Astrocyte of the spinal cord (primary cell): ENCODE data around the gene TTLL11.
"Not testable (repeated sequence)": the region's sequence is repeated elsewhere in the genome, so short reads cannot be mapped to it uniquely, and the experiment has no call there.

Experiments used
- DNase-seq: peaks from one replicate; pipeline ENCODE4 v3.0.0; 2011; ENCODE audit warnings: low read depth, low spot score
- H3K4me3 ChIP-seq: 2 replicates; pipeline ENCODE4 v1.5.1; 2011; ENCODE audit warnings: low read depth, mild to moderate bottlenecking, low read length, moderate library complexity
- CTCF ChIP-seq: IDR thresholded peaks from 2 replicates; pipeline ENCODE4 v1.5.1; 2012; ENCODE audit warnings: low read depth, mild to moderate bottlenecking, low read length, inconsistent platforms
- in situ Hi-C: cut with HindIII; loops from 2 replicates; pipeline ENCODE4 v1.10.0; 2017; ENCODE audit warnings: low sequenced_read_pairs

TTLL11 gene

GRCh38 chr9:121807069-121807822 lies 285.9 kb downstream of the TTLL11 start:
- no peak overlapping the region for H3K4me3 ChIP-seq
- no peak for DNase-seq
- in situ Hi-C loops: no loop called here
- no peak for TF ChIP-seq CTCF

GRCh38 chr9:121802753-121803152 lies 290.4 kb downstream of the TTLL11 start:
- no peak overlapping the region for H3K4me3 ChIP-seq
- no peak for TF ChIP-seq CTCF
- DNase-seq: no peak
- in situ Hi-C loops: no loop called here

- H3K4me3 ChIP-seq: no peak overlapping the region
- no peak for TF ChIP-seq CTCF
- no peak for DNase-seq
- in situ Hi-C loops: no loop called here
Observed at GRCh38 chr9:121801579-121801978, 291.5 kb downstream of the TTLL11 start.

- in situ Hi-C loops: no loop called here
- H3K4me3 ChIP-seq: no peak overlapping the region
- no peak for TF ChIP-seq CTCF
- no peak for DNase-seq
Observed at GRCh38 chr9:121800376-121800775, 292.7 kb downstream of the TTLL11 start.

GRCh38 chr9:121798941-121799340 lies 294.2 kb downstream of the TTLL11 start:
- in situ Hi-C loops: no loop called here
- TF ChIP-seq CTCF: no peak
- H3K4me3 ChIP-seq: no peak overlapping the region
- no peak for DNase-seq

- DNase-seq: no peak
- no peak overlapping the region for H3K4me3 ChIP-seq
- in situ Hi-C loops: no loop called here
- TF ChIP-seq CTCF: no peak
Observed at GRCh38 chr9:121797081-121797480, 296.0 kb downstream of the TTLL11 start.

- H3K4me3 ChIP-seq, DNase-seq, in situ Hi-C loops: not testable (repeated sequence)
Observed at GRCh38 chr9:121794334-121794733, 298.8 kb downstream of the TTLL11 start.

- DNase-seq, H3K4me3 ChIP-seq, in situ Hi-C loops: not testable (repeated sequence)
Observed at GRCh38 chr9:121792476-121792875, 300.6 kb downstream of the TTLL11 start.
